GM12878 (cell line): Measurements from ENCODE around the gene PLA2G12B. TPM values are rescaled to one million over a fixed set of nuclear protein-coding genes. Genes with fewer than 3 reads are reported as not detected.

Experiments used
- ATAC-seq: fragments of 200-7000 bp; cut with Tn5 transposase; 3 replicates; pipeline ENCODE4 v1.9.1; 2020; ENCODE audit warnings: mild to moderate bottlenecking, moderate library complexity
- BruUV-seq: library from RNA; stranded (reverse); fragments of 400-500 nt; replicated peaks from 2 replicates; lab custom pipeline; 2021; lab: Mats Ljungman, UMichigan
- CTCF ChIA-PET: fragments of 300-600 bp; sonication (Branson Sonifier 250); formaldehyde crosslinking; extraction: SDS; loops from one replicate; lab custom pipeline; 2021; ENCODE audit warnings: inconsistent platforms; lab: Yijun Ruan, JAX
- POLR2A ChIA-PET: fragments of 350-600 bp; formaldehyde crosslinking; extraction: SDS; loops from one replicate; lab custom pipeline; 2021; ENCODE audit warnings: inconsistent platforms; lab: Charles Lee
- RAD21 ChIA-PET: fragments of 300-600 bp; sonication (Branson Sonifier 250); formaldehyde crosslinking; loops from one replicate; lab custom pipeline; 2023; ENCODE audit warnings: antibody characterized with exemption; ENCODE audit not compliant: unreplicated experiment; lab: Charles Lee
- SMC1A ChIA-PET: fragments of 300-600 bp; sonication (Branson Sonifier 250); formaldehyde crosslinking; loops from one replicate; lab custom pipeline; 2023; ENCODE audit not compliant: unreplicated experiment, uncharacterized antibody; lab: Charles Lee
- DNase-seq: peaks from one replicate; pipeline ENCODE4 v3.0.0-alpha.2; 2011; ENCODE audit warnings: low read depth, low spot score
- FAIRE-seq: peaks from 3 replicates; lab custom pipeline; 2011; peaks lifted over from hg19 to GRCh38; lab: Jason Lieb, UNC
- H2AFZ ChIP-seq: 2 replicates; pipeline ENCODE4 v1.6.0; 2011; ENCODE audit warnings: low read depth, low read length, control low read depth; ENCODE audit not compliant: control insufficient read depth
- H3K27ac ChIP-seq: 2 replicates; pipeline ENCODE4 v1.5.1; 2011; ENCODE audit warnings: control low read depth; ENCODE audit not compliant: control insufficient read depth, insufficient read depth
- H3K27me3 ChIP-seq, 2 experiments: replicated peaks in 1 of 2; 2 replicates each; pipeline versions ENCODE4 v1.6.0 to v1.6.1; 2011; ENCODE audit warnings: low read length in 1 of 2; ENCODE audit not compliant: control insufficient read depth in 2 of 2, insufficient read depth in 2 of 2
- H3K36me3 ChIP-seq, 2 experiments: 2 replicates each; pipeline ENCODE4 v1.5.1; 2011; ENCODE audit warnings: low read length in 1 of 2; ENCODE audit not compliant: control insufficient read depth in 2 of 2, insufficient read depth in 2 of 2
- H3K4me1 ChIP-seq: 2 replicates; pipeline ENCODE4 v1.6.1; 2011; ENCODE audit warnings: mild to moderate bottlenecking, low read length, moderate library complexity, mixed read lengths; ENCODE audit not compliant: control insufficient read depth, insufficient read depth
- H3K4me2 ChIP-seq: 2 replicates; pipeline ENCODE4 v1.6.0; 2011; ENCODE audit warnings: control low read depth; ENCODE audit not compliant: control insufficient read depth, insufficient read depth
- H3K4me3 ChIP-seq: fragments of 200-600 bp; sonication (generic); 2 replicates; pipeline ENCODE4 v1.5.1; 2016
- H3K79me2 ChIP-seq: 2 replicates; pipeline ENCODE4 v1.6.0; 2011; ENCODE audit warnings: low read length; ENCODE audit not compliant: control insufficient read depth, insufficient read depth
- H3K9ac ChIP-seq: 2 replicates; pipeline ENCODE4 v1.8.0; 2011; ENCODE audit warnings: low read length, control low read depth, mixed read lengths; ENCODE audit not compliant: control insufficient read depth, insufficient read depth
- H3K9me3 ChIP-seq: replicated peaks from 3 replicates; pipeline ENCODE4 v1.5.1; 2011; ENCODE audit warnings: mild to moderate bottlenecking, low read length; ENCODE audit not compliant: control insufficient read depth, insufficient read depth
- H4K20me1 ChIP-seq: 2 replicates; pipeline ENCODE4 v1.6.0; 2011; ENCODE audit not compliant: control insufficient read depth, insufficient read depth
- EZH2 ChIP-seq: IDR thresholded peaks from 2 replicates; pipeline ENCODE4 v1.6.1; 2012; ENCODE audit warnings: low read depth, mild to moderate bottlenecking, control low read depth, inconsistent platforms, low read length, borderline replicate concordance; ENCODE audit not compliant: control insufficient read depth
- FOXM1 ChIP-seq: IDR thresholded peaks from 2 replicates; pipeline ENCODE4 v1.6.1; 2012; ENCODE audit warnings: low read depth, mild to moderate bottlenecking, inconsistent platforms, low read length, moderate library complexity
- NFXL1 ChIP-seq: fragments of 450-650 bp; IDR thresholded peaks from 2 replicates; pipeline ENCODE4 v1.6.1; 2017; ENCODE audit warnings: antibody characterized with exemption, mild to moderate bottlenecking, borderline replicate concordance
- POLR2A ChIP-seq: IDR thresholded peaks from 2 replicates; pipeline ENCODE4 v1.6.1; 2011; ENCODE audit warnings: low read depth, mild to moderate bottlenecking, low read length
- POU2F2 ChIP-seq: IDR thresholded peaks from 3 replicates; pipeline ENCODE4 v1.6.1; 2011; ENCODE audit warnings: low read depth, mild to moderate bottlenecking, low read length, borderline replicate concordance
- RB1 ChIP-seq: fragments of 450-650 bp; formaldehyde crosslinking; IDR thresholded peaks from 2 replicates; pipeline ENCODE4 v1.6.1; 2017; ENCODE audit warnings: mild to moderate bottlenecking, borderline replicate concordance
- SMAD5 ChIP-seq: IDR thresholded peaks from 2 replicates; pipeline ENCODE4 v1.6.1; 2016; ENCODE audit warnings: antibody characterized with exemption, low read depth
- TBL1XR1 ChIP-seq: IDR thresholded peaks from 2 replicates; pipeline ENCODE4 v1.6.1; 2012; ENCODE audit warnings: low read depth, low read length, improper control_type of control experiment
- ZNF207 ChIP-seq: fragments of 450-650 bp; IDR thresholded peaks from 2 replicates; pipeline ENCODE4 v1.6.1; 2014; ENCODE audit warnings: antibody characterized with exemption, mild to moderate bottlenecking, borderline replicate concordance
- ZNF687 ChIP-seq: fragments of 450-650 bp; IDR thresholded peaks from 2 replicates; pipeline ENCODE4 v1.6.1; 2017; ENCODE audit warnings: mild to moderate bottlenecking, moderate library complexity
- WGBS: methylation state at CpG from one replicate; pipeline ENCODE4 v1.1.6; 2016; ENCODE audit warnings: low lambda C conversion rate; ENCODE audit not compliant: insufficient replicate concordance, insufficient coverage; ENCODE audit errors: missing lambda C conversion rate; 5-methylcytosine and 5-hydroxymethylcytosine counted together
- in situ Hi-C: fragments of 300-500 bp; cut with MboI; formaldehyde crosslinking; loops from 9 replicates; pipeline ENCODE4 v1.14.3; 2018; ENCODE audit warnings: mixed read lengths
- intact Hi-C: fragments of 100-400 bp; cut with micrococcal nuclease; formaldehyde crosslinking; loops from one replicate; pipeline ENCODE4 v1.14.2; 2022; ENCODE audit not compliant: unreplicated experiment
- polyA plus RNA-seq, 11 experiments: library from polyadenylated mRNA; depleted of rRNA in 4 of 11; unstranded in 6 of 11; stranded (reverse) in 5 of 11; fragments of >200 nt; fragmentation: Nextera tagmentation in 4 of 11; fragmentation: Illumina TruSeq in 1 of 11; extraction: Ambion mirVana in 4 of 11; extraction: Trizol in 1 of 11; gene quantifications; 1 replicate in 1 of 11; 2 replicates in 10 of 11; pipeline versions ENCODE4 v1.2.1 to v1.2.3, GENCODE V29; 2011 to 2016; ENCODE audit warnings: inconsistent platforms in 2 of 11, missing spikeins in 2 of 11, low read depth in 1 of 11
- total RNA-seq, 4 experiments: library from RNA; depleted of rRNA in 3 of 4; stranded (reverse); fragments of >200 nt in 3 of 4; fragmentation: Illumina TruSeq in 1 of 4; extraction: Trizol in 1 of 4; gene quantifications; 2 replicates each; pipeline versions ENCODE4 v1.2.1 to v1.2.3, GENCODE V29; 2013 to 2021

The PLA2G12B gene
- total and polyA plus RNA-seq, 10 of the 15 experiments (the other 5 are each of a cell fraction or from before 2014, with no cell fraction given), result not detected

GRCh38 chr10:72952642-72953158 is 1.9 kb downstream of the PLA2G12B start:
- RAD21 ChIA-PET, result no interaction called here
- H3K36me3 ChIP-seq, result no peaks in the 10 kb centered on the region
- TF ChIP-seq POU2F2 (no peak), ZNF687 (no peak)
- TF ChIP-seq, all 136 proteins: peak for 0
- Histone ChIP-seq H3K9me3 (no peaks in the 10 kb centered on the region), H3K4me2 (no peak overlapping the region), H3K4me3 (no peak overlapping the region), H3K4me1 (no peaks in the 10 kb centered on the region), H3K79me2 (no peaks in the 10 kb centered on the region), H3K9ac (no peak overlapping the region), H4K20me1 (no peaks in the 10 kb centered on the region), H3K27ac (no peak overlapping the region), H3K27me3 (no peaks in the 10 kb centered on the region), H2AFZ (no peak overlapping the region)
- ChIA-PET SMC1A (no interaction called here), POLR2A (no interaction called here), CTCF (no interaction called here)
- FAIRE-seq, result no peak
- no peak for DNase-seq
- in situ Hi-C loops (no loop called here), intact Hi-C loops (no loop called here)
- BruUV-seq, result no TSS peak
- no peak for ATAC-seq
- WGBS, result 61% methylated on average over 5 of the region's 5 CpGs

- no peak overlapping the region for H3K4me3 ChIP-seq
- ATAC-seq, result no peak
- WGBS, result 34% methylated on average over 6 of the region's 6 CpGs
- in situ Hi-C loops (no loop called here), intact Hi-C loops (no loop called here)
- ChIA-PET CTCF (no interaction called here), POLR2A (no interaction called here), SMC1A (no interaction called here), RAD21 (no interaction called here)
- BruUV-seq, result no TSS peak
- no peak overlapping the region for H2AFZ ChIP-seq
- H3K27ac ChIP-seq, result no peak overlapping the region
- no peaks in the 10 kb centered on the region for H4K20me1 ChIP-seq
- H3K9me3 ChIP-seq, result no peaks in the 10 kb centered on the region
- no peaks in the 10 kb centered on the region for H3K4me1 ChIP-seq
- no peaks in the 10 kb centered on the region for H3K36me3 ChIP-seq
- DNase-seq, result no peak
- H3K79me2 ChIP-seq, result no peaks in the 10 kb centered on the region
- H3K4me2 ChIP-seq, result no peak overlapping the region
- H3K9ac ChIP-seq, result no peak overlapping the region
- no peaks in the 10 kb centered on the region for H3K27me3 ChIP-seq
- FAIRE-seq, result no peak
- TF ChIP-seq POLR2A, result no peak
- no peak for TF ChIP-seq SMAD5
- no peak for TF ChIP-seq ZNF207
- no peak for TF ChIP-seq EZH2
- TF ChIP-seq TBL1XR1, result no peak
- no peak for TF ChIP-seq FOXM1
- TF ChIP-seq RB1, result no peak
- TF ChIP-seq NFXL1, result no peak
Measured at GRCh38 chr10:72952189-72952588, 2.4 kb downstream of the PLA2G12B start.
